GM21515 (cell line): ENCODE results near the gene CCDC33.

Source experiments
- ATAC-seq: cut with Tn5 transposase; IDR thresholded peaks from one replicate; pipeline ENCODE4 v1.9.1; 2021; ENCODE audit not compliant: unreplicated experiment

The CCDC33 gene

DNA sequence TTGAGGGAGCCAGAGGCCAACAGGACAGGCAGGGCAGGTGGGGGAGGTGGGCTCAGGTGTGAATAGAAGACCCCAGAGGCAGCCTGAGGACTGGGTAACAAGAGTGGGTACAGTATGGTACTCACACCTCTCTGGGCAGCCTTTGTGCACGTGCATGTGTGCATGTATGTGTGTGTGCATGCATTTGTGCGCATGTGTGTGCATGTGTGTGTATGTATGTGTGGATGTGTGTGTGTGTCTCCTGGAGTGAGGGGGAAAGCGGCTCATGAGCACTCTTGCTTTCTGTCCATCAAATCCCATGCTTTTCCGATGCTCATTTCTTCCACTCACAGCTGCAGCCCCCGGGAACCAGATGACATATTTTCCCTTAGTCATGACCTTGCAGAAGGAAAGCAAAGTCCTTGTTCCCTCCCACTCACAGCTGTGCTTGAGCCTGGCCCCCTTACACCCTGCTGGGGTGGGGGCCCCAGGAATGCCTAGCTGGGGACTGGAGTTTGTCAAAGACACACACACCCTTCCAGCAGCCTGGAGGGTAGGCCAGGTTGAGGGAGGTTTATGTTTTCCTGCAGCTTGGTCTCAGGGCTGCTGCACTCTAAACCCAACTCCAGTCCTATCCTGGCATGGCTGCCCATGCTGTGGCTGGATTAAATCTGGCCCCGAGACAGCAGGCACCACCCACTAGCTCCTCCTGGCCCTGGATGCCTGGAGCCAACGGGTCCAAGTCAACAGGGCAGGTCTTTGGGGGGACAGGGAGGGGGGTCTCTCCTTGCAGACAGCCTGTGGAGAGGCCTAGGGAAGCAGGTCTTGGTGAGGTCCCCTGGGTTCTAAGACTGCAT lies 22.5 kb downstream of the CCDC33 start:
- ATAC-seq: no peak

DNA sequence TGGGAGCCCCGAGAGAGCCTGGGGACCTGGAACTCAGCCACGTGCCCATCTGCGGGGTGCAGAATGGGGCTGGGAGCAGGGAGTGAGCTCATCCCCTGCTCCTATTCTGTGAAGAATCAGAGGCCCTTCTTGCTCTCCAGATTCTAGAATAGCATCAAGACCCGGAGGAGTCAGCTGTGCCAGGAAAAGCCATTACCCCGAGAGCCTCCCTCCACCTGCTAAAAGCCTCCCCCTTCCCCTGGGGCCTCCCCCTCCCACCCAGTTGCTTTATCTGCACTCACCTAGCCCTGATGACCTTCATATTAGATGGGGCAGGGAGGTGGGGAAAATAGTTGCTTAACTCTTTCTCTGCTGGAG lies 23.1 kb downstream of the CCDC33 start:
- no peak for ATAC-seq

DNA sequence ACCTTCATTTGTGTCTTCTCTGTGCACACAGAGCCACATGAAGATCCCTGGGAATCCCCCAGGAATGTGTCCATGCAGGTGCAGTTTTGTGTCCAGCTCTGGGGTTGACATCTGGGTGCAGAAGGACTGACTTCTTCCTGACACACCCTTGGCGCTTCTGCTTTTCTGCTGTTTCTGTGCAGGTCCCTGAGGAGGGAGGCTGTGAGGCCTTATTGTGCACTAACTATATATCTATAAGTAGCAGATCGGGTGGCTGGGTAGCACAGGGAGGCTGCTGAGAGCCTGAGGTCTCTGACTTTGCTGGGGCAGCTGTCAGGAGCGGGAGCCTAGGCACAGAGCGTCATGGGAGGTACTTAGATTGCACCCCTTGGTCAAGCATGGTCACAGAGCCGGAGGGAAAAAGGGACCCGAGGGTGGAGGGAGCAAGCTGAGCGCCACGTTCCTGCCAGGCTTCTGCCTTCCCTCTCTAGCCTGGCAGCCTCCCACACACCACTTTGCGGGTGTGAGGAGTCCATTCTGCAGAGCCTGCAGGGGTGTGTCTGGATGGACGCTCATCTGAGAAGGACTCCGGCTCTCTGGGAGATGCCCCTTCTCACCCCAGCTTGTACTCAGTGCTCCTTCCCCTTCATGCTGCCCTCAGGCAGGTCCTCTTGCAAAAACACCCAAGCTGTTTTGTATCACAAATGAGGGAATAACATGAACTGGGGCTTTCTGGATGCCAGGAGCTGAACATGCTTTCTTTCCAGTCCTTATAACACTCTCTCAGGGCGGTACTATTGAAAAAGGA lies 23.9 kb downstream of the CCDC33 start:
- no peak for ATAC-seq

DNA sequence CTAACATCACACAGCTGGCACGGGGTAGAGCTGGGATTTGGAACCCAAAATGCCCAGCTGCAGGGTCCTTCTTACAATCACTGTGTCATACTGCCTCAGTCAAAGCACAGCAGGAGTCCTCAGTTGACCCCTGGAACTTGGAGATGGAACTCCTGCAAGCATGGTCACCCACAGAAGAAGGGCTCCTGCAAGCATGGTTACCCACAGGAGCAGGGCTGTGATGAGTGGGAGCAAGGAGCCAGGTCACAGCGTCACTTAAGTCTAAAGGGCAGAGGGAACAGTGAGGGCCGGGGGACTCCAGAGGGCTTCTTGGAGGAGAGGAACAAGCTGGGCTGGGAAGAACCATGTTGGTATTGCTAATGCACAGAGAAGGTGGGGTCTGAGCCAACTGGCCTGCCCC lies 24.9 kb downstream of the CCDC33 start:
- ATAC-seq: no peak

DNA sequence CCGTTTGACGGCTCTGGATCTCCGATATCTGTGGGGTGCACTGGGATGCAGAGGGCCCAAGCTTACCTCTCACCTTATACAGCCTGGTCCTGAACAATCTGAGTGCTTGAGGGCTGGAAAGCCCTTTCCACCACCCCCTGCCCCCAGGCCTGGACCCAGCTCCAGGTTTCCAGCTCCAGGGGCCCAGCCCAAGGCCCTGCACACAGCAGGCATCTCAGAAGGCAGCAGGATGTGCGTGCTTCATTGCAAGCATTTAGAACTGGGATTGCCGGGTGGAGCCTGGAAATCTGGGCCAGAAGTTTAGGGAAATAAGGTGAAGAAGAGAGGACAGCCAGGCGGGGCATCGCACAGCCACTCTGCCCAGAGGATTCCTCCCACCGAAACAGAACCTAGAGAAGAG lies 25.6 kb downstream of the CCDC33 start:
- no peak for ATAC-seq

DNA sequence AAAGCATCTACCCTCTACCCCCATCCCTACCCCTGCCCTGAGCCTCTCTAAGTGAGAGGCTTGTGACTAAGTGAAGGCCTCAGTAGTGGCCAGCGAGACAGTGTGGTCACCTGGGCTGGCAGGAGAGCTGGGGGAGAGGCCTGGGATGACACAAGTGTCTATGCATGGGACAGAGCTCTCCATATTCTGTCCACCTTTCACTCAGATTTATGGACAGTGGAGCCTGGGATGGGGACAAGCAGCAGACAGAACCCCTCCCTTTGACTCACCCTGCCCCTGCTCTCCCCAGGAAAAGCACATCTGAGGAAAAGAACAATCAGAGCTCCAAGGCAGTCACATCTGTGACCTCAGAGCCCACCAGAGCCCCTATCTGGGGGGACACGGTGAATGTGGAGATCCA lies 26.0 kb downstream of the CCDC33 start:
- ATAC-seq: no peak

DNA sequence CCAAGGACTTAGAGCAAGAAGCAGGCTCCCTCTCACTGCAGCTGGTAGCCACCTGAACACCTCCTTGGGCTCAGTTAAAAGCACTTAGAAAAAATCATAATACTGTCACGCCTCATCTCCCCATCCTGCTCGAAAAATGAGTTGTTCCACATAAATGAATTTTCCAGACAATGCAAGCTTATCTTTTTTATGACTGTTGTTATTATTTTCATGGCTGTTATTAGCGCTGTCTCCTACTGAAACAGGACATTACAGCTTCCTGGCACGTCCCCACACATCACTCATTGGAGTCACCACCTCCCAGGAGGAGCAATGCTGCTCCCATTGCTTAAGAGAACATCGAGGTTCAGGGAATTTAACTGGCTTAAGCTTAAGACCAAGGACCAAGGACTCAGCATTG lies 26.5 kb downstream of the CCDC33 start:
- ATAC-seq: no peak

DNA sequence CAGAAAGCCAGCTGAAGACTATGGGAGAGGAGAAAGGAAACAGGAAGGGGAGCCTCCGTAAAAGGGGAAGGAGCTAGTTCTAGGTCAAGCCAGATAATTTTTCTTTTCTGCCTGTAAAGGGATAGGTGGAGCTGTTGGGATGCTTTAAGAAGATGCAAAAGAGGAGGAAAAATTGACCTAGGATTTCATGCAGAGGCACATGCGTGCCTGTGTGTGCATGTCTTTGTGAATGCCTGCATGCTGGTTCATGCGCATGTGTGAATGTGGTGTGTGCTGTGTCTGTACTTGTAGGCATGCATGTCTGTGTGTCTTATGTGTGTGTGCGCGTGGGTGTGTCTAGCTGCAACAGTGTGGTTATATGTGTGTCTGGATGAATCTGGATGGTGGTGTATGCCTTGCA lies 27.3 kb downstream of the CCDC33 start:
- ATAC-seq: no peak

DNA sequence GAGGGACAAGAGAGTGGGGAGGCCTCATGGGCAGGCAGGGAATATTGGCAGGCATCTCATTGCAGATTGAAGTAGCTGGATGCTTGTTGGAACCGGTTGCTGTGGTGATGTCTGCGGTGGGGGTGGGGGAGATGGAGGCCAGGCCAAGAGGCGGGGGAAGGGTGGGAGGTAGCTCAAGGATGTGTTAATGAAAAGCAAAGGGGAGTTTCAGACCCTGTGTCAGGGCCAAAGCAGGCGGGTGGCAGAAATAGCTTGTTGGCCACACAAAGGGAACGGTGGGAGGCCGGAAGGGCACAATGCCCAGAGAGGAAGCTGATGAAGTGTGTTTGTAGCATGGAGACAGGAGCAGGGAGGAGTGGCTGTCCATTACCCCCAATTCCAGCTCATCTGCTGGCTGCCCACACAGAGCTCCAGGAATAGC lies 28.0 kb downstream of the CCDC33 start:
- ATAC-seq: no peak

DNA sequence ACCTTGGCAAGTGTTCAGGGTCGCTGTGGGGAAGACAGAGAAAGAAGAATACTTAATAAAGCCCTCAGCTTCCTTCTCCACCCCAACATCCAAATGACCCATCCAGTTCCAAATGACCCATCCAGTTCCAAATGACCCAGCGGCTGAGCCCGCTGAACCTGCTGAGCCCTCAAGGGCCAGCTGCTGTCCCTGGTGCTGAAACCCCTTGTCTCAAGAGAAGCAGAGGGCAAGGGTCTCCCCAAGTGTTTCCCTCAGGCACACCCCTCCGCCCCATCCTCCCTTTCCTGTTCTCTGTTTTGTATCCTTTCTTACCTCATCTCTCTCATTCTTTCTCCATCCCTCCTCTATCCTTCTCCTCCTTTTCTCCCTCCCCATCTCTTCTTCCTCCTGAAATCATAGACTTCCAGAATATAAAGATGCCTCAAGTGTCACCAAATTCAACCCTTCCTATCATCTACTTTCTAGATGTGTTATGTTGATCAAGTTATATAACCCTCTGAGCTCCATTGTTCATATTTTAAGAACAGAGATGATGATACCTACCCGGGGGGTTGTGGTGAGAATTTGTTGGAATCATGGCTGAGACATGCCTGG lies 29.0 kb downstream of the CCDC33 start:
- ATAC-seq: no peak

DNA sequence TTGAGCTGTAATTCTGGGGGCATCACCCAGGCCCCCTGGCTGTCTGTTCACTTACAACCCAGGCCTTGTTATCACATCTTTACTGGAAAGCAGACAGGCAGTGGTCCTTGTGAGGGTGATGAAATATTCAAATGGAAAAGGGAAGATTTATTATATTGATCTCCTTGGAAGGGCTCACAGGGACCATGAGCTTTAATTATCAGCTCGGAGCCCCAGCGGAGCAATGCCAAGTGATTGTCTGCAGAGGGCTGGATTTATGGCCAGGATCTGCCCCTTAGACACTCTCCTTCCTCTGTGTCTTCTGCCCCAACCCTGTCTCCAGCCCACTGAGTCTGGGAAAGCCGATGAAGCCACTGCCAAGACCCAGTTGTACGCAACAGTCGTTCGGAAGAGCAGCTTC lies 31.9 kb downstream of the CCDC33 start:
- ATAC-seq: no peak

DNA sequence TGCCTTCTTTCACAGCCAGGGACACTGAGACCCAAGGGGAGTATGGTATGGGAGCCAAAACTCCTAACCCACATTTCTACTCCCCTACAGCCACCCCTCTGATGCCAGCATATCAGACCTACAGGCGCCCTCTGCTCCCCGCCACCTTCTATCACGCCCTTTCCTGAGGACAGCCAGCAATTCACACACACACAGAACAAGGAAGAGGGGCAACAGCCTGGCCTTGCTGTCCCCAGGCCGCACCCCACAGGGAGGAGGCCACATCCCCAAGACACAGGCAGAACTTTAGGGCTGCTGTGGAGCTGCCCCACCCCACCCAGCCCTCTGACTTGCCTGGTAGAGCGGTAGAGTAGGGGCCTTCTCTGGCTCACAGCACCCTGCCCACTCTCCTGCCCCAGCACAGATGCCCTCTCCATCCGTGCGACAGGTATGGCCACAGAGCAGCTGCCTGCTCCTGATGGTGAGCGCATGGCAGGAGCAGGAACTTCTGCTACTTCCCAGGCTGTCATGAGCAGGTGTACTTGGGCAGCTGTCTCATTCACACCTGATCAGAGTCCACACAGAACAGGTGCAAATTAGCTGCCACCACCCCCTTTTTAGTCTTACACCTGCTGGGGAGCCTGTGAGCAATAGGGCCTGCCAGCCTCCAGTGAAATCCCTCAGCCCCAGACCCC lies 33.4 kb downstream of the CCDC33 start:
- ATAC-seq: no peak

DNA sequence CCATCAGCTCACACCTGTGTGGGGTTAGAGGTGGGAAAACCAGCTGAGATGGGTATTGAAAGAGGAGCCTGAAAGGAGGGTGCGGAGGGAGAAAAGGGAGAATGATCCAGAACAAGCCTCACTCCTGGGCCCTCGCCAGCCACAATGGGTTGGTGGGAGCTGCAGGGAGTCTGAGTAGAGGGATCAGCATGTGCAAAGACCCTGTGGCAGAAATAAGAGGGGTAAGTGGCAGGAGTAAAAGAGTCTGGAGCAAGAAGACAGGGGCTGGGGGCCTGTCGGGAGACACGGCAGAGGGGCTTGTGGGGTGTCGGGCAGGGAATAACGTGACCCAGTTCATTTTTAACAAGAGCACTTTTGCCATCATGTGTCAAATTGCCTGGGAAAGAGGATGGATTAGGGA lies 34.0 kb downstream of the CCDC33 start:
- ATAC-seq: no peak

DNA sequence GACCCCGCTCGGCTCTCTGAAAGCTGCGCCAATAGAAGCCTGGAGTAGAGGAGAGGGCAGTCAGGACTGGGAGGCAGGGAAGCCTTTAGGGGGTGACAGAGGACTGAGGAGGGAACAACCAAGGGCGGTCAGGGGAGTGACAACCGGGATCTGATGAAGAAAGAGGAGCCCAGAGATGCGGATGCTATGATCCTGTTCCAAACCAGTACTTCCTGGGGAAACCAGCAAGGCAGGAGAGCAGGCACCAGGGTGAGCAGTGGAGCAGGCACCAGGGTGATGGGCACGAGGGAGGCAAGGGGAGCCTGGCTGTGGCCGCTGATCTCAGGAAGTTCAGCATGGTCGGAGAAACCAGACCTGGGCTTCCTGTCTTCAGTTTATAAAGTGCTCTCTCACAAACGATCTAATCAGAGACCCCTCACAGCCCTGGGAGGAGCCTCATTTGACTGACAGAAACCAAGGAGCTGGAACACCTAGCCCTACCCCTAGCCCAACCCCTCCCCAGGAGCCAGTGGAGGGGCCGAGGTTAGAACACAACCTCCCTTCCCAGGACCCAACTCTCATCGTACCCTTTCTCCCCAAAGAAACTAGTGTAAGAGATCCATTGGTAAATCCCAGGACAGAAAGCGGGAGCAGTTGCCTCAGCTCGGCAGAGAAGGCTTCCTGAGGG lies 34.9 kb downstream of the CCDC33 start:
- ATAC-seq: no peak

DNA sequence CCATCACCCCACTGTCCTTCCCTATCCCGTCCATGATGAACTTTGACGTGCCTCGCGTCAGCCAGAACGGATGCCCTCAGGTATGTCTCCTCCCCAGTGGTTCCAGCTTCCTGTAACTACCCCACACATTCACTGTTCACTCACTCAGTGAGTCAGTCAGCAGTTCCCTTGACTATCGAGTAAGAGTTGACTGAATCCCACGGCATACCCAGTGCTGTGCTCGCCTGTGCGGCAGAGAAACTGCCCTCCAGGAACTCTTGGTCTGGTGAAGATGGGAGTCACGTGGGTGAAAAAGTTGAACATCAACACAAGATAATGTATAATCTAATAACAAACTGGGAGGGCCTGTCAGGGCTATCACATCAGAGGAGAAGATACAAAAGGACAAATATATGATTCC lies 36.7 kb downstream of the CCDC33 start:
- no peak for ATAC-seq

DNA sequence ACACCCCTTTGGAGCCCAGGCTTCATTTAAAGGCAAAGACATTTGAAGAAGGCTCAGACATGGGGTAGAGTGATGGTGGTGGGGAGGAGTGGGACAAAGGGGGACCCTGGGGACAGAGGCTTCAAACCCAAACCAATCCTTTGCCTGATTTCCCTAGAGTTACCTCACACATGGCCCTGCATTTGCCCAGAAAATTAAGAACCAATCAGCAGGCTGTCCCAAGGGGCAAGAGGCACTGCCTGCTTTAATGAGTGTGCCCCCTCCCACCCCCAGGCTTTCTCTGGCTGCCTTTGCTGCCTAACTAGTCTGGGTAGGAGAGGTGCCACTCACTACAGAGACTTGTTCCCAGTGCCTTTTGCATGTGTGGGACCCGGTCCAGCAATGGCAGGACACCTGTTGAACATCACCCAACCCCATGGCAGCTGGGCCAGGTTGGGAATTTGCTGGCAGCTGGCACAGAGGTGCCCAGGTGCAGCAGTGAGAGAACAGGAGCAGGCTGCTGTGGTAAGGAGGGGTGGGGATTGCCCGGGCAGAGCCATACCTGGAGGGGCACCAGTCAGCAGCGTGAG lies 38.4 kb downstream of the CCDC33 start:
- ATAC-seq: no peak

DNA sequence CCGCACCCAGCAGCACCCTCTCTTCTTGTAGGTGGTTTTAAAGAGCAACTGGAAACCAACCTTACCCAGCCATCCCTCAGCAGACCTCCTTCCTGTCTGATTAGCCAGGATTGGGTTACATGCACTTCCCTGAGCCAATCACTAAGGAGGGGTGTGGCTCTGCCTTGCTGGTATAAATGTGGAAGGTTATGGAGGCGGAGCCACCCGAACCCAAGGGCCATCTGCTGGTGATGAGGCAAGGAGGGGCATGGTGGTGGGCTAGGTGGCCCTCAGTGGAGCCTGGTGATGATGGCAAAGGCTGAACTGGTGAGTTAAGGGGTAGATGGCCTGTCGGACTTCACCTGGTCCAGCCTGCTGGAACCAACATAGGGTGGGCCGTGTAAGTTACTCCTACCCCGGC lies 39.8 kb downstream of the CCDC33 start:
- no peak for ATAC-seq

DNA sequence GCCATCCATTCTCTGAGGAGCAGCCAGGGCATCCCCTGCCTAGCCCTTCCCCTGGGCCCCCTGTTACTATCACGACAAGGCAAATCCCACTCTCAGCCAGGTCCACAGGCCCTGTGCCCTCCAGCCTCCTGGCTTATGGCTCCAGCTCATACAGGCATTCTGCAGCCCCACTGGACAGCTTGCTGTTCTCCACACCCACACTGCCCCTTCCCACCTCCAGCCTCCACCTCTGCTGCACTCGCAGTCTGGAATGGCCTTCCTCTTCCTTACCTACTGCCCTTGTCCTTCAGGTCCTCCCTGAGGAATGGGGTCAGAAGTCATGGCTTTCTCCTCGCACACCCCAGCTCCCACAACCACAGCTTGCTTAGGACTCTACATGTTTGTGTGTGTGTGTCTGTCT lies 40.4 kb downstream of the CCDC33 start:
- ATAC-seq: no peak

DNA sequence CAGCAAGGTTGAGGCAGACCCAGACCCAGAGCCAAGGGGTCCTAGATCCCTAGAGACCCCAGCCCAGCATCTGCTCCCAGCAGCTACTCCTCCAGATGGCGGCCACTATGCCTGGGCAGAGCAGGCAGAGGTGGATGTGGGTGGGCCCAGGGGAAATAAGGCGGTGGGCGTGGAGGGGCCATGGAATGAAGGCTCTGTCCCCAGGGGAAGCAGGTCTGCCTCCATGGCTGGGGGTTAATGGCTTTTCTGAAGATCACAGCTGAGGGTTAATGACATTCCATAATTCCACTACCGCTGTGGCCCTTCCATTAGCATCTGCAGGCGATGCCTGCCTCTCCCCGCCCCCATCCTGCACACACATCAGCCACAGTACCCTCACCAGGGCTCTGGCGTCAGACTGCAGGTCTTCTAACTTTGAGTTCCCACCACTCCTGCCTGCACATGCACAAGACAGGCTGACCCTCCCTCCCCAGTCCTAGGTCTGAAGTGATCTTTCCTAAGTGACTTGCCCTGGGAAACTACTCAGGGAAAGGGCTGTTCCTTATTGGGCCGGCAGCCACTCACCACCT lies 41.2 kb downstream of the CCDC33 start:
- ATAC-seq: no peak

DNA sequence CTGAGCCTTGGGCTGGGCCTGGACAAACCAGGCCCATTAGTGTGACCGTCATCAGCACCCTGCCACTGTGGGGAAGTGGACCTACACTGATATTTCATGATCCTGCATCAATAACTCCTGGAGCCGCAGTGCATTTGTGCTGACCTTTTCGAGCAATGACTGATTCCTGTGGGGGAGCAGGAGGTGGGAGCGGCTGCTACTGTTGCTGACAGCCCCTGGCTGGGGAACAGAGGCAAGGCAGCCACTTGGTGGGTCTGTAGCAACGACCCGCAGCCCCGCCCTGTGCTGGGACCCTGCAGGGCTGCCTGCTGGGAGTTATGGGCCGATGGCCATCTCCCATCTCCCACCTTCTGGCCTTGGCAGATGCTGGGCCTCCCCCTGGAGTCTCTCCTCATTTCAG lies 42.1 kb downstream of the CCDC33 start:
- ATAC-seq: no peak
